ENCODE data around the gene GABRG3. TPM values are rescaled to one million over a fixed set of nuclear protein-coding genes. Genes with fewer than 3 reads are reported as not detected.

Gene GABRG3
- total and polyA plus RNA-seq, 7 donors, result under 0.01 to 0.28 (median 0.05) TPM; not detected in 3

DNA sequence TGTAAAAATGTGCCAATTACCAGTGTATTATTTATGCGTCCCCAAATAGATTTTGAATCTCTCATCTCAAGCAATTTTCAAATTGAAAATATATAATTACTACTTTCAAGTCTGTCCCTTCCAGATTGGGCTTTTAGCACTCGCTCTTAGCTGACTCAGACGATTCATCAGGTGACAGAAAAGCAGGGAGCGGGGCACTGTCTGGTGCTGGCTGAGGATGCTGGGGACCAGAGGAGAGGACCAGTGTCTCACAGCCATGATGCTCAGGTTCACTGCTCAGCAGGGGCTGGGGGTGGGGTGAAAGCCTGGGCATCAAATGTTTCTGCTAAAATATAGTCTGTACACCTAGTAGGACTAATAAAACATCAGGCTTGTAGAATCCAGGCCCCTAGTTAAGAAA lies 199.9 kb downstream of the GABRG3 start:
- DNase-seq, result no peak
- no peak overlapping the region for H3K27ac ChIP-seq
- H3K4me3 ChIP-seq, result no peak overlapping the region
- H3K27me3 ChIP-seq, result no peaks in the 10 kb centered on the region
- peaks cover 0 to under 1% (median 0%) of the 10 kb centered on the region in 4 donors for H3K9me3 ChIP-seq
- intact Hi-C loops (cut with DNase I), result no loop called here
- WGBS, 2 donors, result 90 to 94% methylated on average over 4 of the region's 4 CpGs
- H3K36me3 ChIP-seq, result no peaks in the 10 kb centered on the region
- H3K4me1 ChIP-seq, result no peaks in the 10 kb centered on the region
- TF ChIP-seq, protein P1, sequence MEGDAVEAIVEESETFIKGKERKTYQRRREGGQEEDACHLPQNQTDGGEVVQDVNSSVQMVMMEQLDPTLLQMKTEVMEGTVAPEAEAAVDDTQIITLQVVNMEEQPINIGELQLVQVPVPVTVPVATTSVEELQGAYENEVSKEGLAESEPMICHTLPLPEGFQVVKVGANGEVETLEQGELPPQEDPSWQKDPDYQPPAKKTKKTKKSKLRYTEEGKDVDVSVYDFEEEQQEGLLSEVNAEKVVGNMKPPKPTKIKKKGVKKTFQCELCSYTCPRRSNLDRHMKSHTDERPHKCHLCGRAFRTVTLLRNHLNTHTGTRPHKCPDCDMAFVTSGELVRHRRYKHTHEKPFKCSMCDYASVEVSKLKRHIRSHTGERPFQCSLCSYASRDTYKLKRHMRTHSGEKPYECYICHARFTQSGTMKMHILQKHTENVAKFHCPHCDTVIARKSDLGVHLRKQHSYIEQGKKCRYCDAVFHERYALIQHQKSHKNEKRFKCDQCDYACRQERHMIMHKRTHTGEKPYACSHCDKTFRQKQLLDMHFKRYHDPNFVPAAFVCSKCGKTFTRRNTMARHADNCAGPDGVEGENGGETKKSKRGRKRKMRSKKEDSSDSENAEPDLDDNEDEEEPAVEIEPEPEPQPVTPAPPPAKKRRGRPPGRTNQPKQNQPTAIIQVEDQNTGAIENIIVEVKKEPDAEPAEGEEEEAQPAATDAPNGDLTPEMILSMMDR (IDR thresholded peaks at IDR 0.05), result no peak
- TF ChIP-seq POLR2AphosphoS5 (IDR thresholded peaks at IDR 0.05) (no peak), EP300 (IDR thresholded peaks at IDR 0.05) (no peak), POLR2A (IDR thresholded peaks at IDR 0.05) (no peak)

DNA sequence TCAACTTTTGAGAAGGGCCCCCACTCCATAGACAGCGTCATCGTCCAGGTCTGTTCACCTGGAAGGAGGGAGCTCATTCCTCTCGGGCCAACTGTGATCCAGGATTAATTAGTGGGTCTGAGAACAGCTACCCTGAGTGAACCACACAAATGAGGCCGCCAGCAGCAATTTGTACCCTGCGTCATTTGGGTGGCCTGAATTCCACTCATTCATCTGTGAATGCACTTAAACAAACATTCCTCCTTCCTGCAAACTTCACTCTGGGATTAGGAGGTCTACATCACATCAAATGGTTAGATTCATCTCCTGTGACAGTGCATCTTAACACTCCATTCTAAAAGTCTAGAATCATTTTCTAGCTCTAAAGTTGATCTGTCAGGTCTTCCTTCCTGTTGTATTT lies 201.8 kb downstream of the GABRG3 start:
- DNase-seq, result no peak
- Histone ChIP-seq H3K4me1 (no peaks in the 10 kb centered on the region), H3K27me3 (no peaks in the 10 kb centered on the region), H3K27ac (no peak overlapping the region), H3K4me3 (no peak overlapping the region), H3K36me3 (no peaks in the 10 kb centered on the region), H3K9me3 (peaks cover 0 to 9% (median 4%) of the 10 kb centered on the region in 4 donors)
- TF ChIP-seq EP300 (IDR thresholded peaks at IDR 0.05), result no peak
- TF ChIP-seq POLR2AphosphoS5 (IDR thresholded peaks at IDR 0.05), result no peak
- WGBS, 2 donors, result 70 to 73% methylated on average over 5 of the region's 5 CpGs
- intact Hi-C loops (cut with DNase I), result no loop called here

DNA sequence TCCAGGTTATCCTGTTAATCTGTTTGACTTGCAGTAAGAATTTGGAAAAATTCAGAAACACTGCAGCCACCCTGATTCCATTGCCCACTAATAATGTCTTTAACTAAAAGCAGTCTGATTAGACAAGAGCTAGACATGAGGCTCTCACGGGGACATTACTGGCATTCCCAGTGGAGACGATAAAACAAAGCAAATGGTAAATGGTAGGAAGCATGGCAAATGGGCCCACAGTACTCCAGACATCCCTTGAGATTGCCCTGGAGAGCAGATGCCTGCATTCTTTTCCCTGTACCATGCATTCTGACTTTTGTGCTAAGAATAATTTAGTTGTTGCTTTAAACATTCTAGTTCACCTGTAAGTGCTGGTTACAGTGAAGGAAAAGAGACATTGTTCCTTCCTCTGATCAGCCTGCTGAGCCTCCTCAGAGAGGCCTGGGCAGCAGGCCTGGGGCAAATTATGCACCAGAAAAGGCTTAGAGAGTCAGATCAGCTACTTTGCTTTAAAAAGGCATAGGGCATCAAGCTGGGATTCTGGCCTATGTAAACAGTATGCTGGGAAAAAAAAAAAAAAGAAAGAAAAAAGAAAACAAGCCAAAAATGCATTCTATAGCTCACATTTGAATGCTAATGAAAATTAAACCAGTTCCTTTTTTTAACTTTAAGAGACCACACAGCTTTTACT lies 204.6 kb downstream of the GABRG3 start:
- Histone ChIP-seq H3K36me3 (no peaks in the 10 kb centered on the region), H3K27me3 (no peaks in the 10 kb centered on the region), H3K4me3 (no peak overlapping the region), H3K4me1 (no peaks in the 10 kb centered on the region), H3K27ac (no peak overlapping the region), H3K9me3 (peaks cover 0 to 12% (median 4%) of the 10 kb centered on the region in 4 donors)
- DNase-seq, result no peak
- intact Hi-C loops (cut with DNase I), result no loop called here
- TF ChIP-seq, protein P1 (IDR thresholded peaks at IDR 0.05), result no peak
- TF ChIP-seq POLR2A (IDR thresholded peaks at IDR 0.05) (no peak), EP300 (IDR thresholded peaks at IDR 0.05) (no peak), POLR2AphosphoS5 (IDR thresholded peaks at IDR 0.05) (no peak)
- WGBS, 2 donors, result 81 to 86% methylated on average over 2 of the region's 2 CpGs

DNA sequence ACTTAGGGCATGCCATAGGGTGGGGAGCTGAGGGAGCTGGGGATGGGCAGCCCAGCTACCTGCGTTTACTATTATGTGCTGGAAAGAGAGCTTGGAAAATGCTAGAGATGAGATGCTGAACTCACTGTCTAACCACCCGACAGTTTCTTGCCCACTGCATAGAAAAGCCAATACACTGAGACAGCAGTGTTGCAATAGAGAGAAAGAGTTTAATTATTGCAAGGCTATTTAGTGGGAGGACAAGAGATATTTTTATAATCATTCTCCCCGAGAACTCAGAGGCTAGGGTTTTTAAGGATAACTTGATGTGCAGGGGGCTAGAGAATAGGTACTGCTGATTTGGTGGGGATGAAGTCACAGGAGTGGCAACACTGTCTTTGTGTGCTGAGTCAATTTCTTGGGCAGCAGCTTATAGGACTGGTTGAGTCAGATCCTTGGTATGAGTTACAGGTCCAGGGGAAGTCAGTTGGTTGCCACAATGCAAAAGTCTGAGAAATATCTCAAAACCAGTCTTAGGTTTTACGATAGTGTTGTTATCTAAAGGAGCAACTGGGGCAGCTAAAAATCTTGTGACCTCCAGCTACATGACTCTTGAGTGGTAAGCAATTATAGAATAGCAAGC lies 205.9 kb downstream of the GABRG3 start:
- intact Hi-C loops (cut with DNase I), result no loop called here
- Histone ChIP-seq H3K4me1 (no peaks in the 10 kb centered on the region), H3K36me3 (no peaks in the 10 kb centered on the region), H3K9me3 (peaks cover 0 to 12% (median 4%) of the 10 kb centered on the region in 4 donors), H3K27ac (no peak overlapping the region), H3K27me3 (no peaks in the 10 kb centered on the region), H3K4me3 (no peak overlapping the region)
- DNase-seq, result no peak
- TF ChIP-seq POLR2AphosphoS5 (IDR thresholded peaks at IDR 0.05) (no peak), POLR2A (IDR thresholded peaks at IDR 0.05) (no peak), EP300 (IDR thresholded peaks at IDR 0.05) (no peak)
- TF ChIP-seq, protein P1 (IDR thresholded peaks at IDR 0.05), result no peak
- WGBS, 2 donors, result 89 to 92% methylated on average over 4 of the region's 4 CpGs

DNA sequence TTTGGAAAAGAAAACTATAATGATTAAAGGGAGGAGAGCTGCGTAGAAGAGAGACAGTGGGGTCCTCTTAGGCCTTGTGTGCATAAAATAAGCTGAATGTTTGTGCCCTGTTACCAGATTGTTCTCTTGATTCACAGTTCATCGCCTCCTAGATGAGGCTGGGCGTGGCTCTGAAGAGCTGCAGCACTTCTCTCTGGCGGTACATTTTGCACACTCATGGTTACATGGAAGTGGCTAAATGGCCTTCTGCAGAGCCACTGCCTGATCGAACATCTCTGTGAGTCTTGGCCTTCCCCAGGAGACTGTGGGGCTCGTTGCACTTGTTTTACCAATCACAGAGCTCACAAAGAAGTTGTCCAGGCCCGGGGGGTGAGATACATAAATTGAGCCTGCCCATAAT lies 208.8 kb downstream of the GABRG3 start:
- WGBS, 2 donors, result 68 to 73% methylated on average over 7 of the region's 7 CpGs

More for the DNA sequence above, 208.8 kb downstream of the GABRG3 start:
- H3K9me3 ChIP-seq, result peaks cover 0 to 12% (median 4%) of the 10 kb centered on the region in 4 donors
- H3K4me1 ChIP-seq, result no peaks in the 10 kb centered on the region
- H3K27ac ChIP-seq, result no peak overlapping the region
- H3K36me3 ChIP-seq, result no peaks in the 10 kb centered on the region
- TF ChIP-seq POLR2A (IDR thresholded peaks at IDR 0.05) (no peak), EP300 (IDR thresholded peaks at IDR 0.05) (no peak), POLR2AphosphoS5 (IDR thresholded peaks at IDR 0.05) (no peak)
- TF ChIP-seq, protein P1 (IDR thresholded peaks at IDR 0.05), result no peak
- DNase-seq, result no peak
- intact Hi-C loops (cut with DNase I), result no loop called here
- H3K27me3 ChIP-seq, result no peaks in the 10 kb centered on the region
- no peak overlapping the region for H3K4me3 ChIP-seq
